ENCODE data around the gene NADK.
"Not testable (repeated sequence)": the region's sequence is repeated elsewhere in the genome, so short reads cannot be mapped to it uniquely, and the experiment has no call there.

The NADK gene

DNA sequence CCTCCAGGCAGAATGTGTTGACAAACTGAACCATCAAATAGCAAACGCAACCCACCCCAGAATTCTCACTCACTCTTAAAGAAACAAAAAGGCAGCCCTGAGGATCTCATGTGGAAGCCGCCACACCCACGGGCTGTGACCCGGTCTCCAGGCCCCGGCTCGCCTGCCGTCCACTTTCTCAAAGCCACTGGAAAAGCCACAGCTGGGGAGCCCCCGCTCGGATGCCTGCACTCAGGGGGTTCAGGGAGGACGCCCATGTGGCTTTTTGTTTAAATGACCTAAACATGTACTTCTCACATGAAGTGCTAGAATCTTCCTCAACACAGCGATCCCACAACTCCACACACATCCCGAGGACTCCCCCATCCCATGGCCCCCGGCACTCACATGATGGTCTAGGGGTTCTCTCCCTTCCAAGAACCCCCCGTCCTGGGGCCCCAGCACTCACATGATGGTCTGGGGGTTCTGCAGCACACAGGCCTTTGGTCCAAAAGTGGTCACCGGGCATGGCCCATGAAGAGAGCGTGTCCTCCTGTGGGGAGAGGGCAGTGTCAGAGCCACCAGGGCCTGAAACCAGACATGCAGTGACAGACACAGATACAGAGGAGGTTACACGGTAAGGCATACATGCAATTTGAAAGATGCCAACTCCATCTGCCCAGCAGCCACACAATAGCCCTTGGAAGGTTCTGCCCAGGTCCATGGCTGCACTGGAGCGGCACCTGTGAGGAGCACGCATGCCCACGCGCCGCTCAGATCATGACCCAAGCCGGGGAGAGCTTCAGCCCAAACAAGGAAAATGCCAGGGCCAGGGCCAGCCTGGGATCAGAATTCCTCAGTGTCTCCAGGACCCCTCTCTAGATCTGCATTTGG, 16.5 kb downstream of the NADK start:
- no peak for DNase-seq

- peak; percentile 26 for DNase-seq
These were observed 17.6 kb downstream of the NADK start for GRCh38 chr1:1760715-1761114.

DNA sequence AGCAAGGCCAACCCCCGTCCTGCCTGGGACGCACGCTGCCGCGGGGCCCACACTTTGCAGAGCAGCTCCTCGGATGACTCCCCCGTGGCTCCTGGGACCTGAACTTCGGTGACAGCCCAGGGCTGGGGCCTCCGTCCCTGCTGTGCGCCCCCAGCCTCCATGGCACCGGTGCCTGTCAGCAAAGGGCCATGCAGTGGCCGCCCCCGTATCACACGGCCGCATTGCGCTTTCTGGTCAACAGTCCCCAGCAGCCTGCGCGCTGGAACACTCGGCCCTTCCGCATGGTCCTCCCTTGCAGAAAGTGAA, 18.0 kb downstream of the NADK start:
- no peak for DNase-seq

DNA sequence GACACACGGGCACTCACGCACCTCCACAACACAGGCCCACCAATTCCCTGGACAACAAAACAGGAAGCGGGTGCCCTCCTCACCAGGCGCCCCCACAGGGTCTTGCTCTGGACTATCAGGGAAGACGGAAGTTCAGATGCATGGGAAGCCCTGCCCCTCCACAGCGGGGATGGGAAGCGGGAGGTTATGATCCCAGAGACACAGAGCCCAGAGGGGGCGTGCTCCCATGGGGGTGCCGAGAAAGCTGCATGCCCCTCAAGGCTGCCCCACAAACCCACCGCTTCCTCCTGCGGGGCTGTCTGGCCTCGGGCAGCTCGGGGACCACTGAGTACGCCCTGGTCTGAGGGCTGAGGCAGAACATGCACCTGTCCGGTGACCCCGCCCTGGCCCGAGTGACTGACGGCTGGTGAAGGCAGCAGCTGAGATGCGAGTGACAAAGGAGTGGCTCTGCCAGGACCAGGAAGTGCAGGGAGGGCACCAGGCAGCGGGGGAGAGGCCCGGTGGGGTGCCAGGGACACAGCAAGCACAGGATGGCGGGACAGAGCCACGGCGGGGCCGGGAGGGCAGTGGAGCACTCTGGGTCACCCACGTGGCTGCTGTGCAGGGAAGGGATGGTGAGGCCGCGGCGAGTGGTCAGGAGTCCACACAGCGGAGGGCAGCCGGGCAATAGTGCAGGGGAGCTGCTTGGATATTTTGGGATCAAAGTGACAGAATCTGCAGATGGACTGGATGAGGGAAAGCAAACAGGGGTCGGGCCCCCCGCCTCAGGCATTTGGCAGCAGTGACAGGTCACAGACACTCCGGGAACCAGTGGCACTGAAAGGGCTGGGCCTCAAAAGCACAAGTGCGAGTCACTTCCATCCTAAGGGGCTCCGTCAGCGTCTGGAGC, 18.6 kb downstream of the NADK start:
- no peak for DNase-seq

- DNase-seq = peak; percentile 64
These were observed 19.4 kb downstream of the NADK start for GRCh38 chr1:1758692-1759455.

GRCh38 chr1:1758059-1758621, 20.1 kb downstream of the NADK start:
- no peak for DNase-seq

DNA sequence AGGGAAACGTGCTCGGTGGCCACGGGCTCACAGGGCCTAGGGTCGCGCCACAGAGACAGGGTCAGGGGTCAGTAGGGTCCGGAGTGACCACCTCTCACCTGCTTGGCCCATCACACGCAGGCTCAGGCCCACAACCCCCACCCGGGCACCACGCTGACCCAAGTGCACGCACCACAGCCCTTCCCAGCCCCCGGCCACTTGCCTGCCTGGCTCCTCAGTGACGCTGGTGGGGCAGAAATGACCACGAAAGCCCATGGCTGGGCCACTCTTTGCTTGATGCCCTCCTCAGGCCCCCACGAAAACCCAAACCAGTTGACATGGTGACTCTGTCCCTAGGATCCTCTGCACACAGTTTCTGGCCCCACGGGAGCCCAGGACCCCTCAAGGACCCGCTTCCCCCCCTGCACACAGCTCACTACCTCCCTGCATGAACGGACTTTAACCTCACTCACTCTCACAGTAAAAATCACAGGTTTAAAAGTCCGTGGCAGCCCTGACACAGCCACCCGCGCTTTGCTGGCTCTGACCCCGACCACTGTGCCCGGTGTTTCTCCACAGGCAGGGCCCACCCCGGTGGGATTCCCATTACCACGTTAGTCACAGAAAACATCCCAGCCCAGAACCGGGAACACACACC, 20.7 kb downstream of the NADK start:
- DNase-seq = no peak

DNA sequence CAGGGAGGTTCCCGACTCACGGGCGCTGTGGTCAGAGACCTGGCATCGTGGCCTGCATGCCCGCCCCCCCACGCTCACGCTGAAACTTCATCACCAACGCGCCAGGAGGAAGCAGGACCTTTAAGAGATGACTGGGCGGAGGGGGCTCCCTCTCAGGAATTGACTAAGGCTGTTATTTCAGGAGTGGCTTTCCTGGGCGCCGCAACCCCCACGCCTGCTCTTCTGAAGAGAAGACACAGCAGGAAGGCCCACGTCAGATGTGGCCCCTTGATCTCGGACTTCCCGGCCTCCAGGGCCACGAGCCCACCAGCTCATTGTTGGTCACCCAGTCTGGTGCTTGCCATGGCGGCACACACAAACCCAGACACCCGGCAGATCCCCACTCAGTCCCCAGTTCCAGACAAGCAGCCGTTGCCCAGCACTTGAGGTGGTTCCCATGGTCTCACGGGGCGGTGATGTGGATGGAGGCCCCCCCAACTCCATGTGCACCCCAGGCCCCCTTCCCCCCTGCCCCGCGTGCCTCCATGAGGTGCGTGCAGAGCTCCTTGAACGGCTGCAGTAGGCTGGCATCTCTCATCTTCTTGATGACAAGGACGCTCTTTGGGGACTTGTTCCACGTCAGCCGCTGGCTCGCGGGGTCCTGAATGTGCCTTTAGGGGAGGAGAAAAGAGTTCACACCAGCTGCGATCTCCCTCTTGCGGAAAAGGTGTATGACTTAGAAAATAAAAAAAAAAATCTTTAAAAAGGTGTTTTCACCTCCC, 21.4 kb downstream of the NADK start:
- DNase-seq = no peak

DNA sequence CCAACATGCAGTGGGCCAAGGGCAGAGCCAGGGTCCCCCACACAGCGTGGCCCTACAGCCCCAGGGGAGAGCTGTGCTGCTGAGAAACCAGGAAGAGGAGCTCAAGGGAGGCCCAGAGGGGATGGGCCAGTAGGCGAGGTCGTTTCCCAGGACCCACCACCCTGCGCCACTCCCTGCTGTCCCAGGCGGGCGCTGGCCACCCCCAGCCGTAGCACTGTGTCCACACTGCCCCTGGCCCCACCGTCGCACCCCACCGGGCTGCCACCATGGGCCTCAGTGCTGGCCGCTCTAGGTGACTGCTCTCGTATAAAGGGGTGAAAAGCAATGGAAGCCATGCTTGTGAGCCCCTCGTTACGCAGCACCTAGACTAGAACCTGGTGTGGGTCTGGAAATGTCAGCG, 22.4 kb downstream of the NADK start:
- no peak for DNase-seq

DNA sequence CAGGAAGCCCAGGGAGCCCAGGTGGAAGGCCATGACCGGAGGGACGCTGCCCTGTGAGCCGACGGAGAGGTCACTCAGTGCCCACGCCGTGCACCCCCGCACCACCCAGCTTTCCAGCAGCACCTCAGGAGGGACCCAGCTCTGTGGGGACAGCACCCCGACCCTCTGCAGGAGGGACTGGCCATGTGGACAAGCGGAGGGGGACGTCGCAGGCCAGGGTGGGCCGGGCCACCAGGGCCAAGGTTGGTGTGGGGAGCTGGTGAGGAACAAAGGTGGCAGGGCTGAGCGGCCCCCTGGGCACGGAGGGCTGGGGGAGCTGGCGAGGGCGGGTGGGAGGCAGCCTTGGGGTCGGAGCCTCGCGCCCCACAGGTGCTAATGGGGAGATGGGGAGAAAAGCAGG, 22.8 kb downstream of the NADK start:
- no peak for DNase-seq

DNA sequence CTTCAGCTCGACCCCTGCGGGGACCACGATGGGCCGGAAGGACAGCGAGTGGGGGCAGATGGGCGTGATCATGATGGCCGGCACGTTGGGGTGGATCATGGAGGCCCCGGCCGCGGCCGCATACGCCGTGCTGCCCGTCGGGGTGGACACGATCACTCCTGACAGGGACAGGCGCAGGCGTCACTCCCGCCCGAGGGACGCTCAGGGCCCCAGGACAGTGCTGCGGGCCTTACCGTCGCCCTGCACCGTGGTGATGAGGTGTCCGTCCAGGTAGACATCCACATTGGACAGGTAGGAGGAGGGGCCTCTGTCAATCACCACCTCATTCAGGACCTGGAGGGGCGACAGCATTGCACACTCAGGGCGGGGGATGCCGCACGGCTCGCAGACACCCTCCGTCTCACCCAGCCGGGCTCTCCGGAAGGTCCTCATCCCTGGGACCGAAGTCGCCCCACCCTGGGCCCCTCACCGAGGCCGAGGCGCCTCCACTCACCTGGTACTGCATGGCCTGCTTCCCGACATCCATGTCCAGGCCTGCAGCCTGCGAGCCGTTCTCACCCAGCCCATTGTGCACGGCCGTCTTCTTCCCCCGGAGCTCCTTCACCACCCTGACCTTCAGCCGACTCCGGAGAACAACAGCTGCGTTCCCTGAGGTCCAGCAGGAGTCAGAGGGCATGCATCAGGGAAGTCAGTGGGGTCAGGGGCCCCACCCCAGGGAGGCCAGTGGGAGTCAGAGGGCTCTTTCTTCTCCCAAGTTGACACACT, 24.0 kb downstream of the NADK start:
- DNase-seq = no peak

DNA sequence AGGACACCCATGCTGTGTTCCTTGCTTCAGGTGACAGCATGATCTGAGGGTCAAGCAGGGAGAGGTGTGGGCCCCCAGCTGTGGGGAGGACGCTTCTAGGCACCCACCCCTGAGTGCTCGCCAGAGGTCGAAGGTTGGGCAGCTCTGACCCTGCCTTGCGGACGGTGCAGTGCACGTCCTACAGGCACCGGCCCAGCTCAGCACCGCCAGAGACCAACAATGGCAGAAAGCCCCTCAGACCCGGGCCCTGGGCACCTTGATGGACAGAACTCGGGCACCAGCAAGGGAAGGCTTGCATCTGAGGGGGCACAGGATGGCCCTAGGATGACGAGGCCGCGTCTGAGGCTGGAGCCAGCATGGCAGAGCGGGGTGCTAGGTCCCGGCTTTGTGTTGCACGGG, 24.7 kb downstream of the NADK start:
- no peak for DNase-seq

GRCh38 chr1:1752636-1753606, 25.3 kb downstream of the NADK start:
- no peak for DNase-seq

- DNase-seq = no peak
These were observed 26.1 kb downstream of the NADK start for GRCh38 chr1:1752190-1752589.

GRCh38 chr1:1749941-1750340, 28.3 kb downstream of the NADK start:
- not testable (repeated sequence) for DNase-seq

DNA sequence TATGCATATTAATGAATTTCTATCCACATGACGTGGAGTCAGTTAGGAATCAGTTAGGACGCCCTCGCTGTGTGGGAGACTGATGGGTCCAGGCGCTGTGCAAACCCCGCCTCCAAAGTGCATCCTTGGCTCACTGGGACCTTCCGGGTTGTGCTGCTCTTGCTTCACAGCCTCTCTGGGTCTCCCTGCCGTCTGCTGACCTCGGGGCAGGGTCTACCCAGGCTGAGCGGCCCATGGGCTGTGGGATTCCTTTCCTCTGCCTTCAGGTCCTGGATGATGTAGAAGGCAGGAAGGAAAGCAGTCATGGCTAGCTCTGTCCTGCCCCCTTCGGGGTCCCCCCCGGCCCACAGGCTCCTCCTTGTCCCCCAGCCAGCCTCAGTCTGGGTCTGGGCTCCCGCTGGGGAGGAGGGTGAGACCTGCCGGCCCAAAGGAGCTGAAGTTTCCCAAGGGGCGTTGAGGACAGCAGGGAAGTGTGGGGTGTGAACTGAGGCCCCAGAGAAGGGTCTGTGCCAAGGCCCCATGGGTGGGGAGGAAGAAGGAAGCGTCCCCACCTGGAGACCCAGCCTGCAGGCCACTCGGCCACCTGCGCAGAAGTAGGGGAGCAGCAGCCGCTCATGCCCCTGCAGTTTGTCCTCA, 29.5 kb downstream of the NADK start:
- no peak for DNase-seq

- not testable (repeated sequence) for DNase-seq
These were observed 31.7 kb downstream of the NADK start for GRCh38 chr1:1746566-1746909.

DNA sequence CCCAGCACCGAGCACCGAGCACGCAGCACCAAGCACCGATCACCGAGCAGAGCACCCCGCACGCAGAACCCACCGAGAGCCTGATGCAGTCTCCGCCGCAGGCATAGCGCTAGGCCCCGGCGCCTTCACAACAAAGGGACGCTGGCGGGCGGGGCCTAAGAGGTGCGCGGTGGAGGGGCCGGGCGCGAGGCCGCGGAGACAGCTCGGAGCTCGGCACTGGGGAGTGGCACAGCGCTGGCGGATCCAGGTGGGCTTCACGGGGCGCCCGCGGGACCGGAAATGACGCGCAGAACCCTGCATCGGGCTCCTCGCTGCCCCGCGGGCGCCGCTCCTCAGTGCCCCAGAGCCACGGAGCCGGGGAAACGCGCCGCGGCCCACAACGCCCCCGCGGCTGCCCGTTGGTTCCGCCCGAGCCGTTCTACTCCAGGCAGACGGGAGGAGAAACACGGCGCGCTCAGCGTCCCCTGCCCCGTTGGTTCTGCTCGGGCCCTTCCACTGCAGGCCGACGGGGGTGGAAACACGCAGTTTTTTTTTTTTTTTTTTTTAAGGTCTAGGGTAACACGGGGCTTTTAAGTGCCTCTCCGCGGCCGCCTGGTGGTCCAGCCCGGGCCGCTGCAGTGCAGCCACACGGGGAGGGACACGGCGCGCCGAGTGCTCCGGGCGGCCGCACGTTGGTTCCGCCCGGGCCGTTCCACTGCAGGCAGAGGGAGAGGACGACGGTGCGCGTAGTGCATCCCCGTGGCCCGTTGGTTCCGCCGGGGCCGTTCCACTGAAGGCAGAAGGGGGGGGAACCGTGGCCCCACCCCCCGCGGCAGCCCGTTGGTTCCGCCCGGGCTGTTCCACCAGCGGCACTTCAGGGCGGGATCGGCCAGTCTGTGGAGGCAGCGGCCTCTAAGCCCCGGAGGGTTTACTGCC, 32.4 kb downstream of the NADK start:
- DNase-seq = peak; percentile 74

Data from DMS79 treated with DMSO at 0.1 percent for 48 hours (cell line).